Lower lobe of right lung (tissue), 2 donors: Measurements from ENCODE around the gene AGA. TPM values are rescaled to one million over a fixed set of nuclear protein-coding genes. Genes with fewer than 3 reads are reported as not detected.

Source experiments
- ATAC-seq, 2 donors: fragments of 200-7000 bp; cut with Tn5 transposase; one replicate each; pipeline ENCODE4 v1.9.1; 2020 to 2022; ENCODE audit warnings: mild to moderate bottlenecking in 2 of 2, moderate library complexity in 2 of 2
- DNase-seq: peaks from one replicate; pipeline ENCODE4 v3.0.0-alpha.2; 2020
- H3K27ac ChIP-seq: fragments of 200-600 bp; one replicate; pipeline ENCODE4 v1.8.0; 2022
- H3K27me3 ChIP-seq: fragments of 200-600 bp; one replicate; pipeline ENCODE4 v1.8.0; 2022; ENCODE audit warnings: low read depth
- H3K36me3 ChIP-seq: fragments of 200-600 bp; one replicate; pipeline ENCODE4 v1.8.0; 2022; ENCODE audit warnings: mild to moderate bottlenecking
- H3K4me1 ChIP-seq: fragments of 200-600 bp; one replicate; pipeline ENCODE4 v1.8.0; 2022
- H3K4me3 ChIP-seq: fragments of 200-600 bp; one replicate; pipeline ENCODE4 v1.8.0; 2022; ENCODE audit warnings: mild to moderate bottlenecking
- H3K9me3 ChIP-seq: fragments of 200-600 bp; one replicate; pipeline ENCODE4 v1.8.0; 2022
- CTCF ChIP-seq: fragments of 200-600 bp; IDR thresholded peaks from one replicate; pipeline ENCODE4 v1.8.0; 2022; ENCODE audit warnings: antibody characterized with exemption, mild to moderate bottlenecking
- intact Hi-C: fragments of 100-400 bp; cut with DNase I; formaldehyde crosslinking; loops from one replicate; pipeline ENCODE4 v1.11.0; 2022
- total RNA-seq: library from RNA; stranded (reverse); fragmentation: NEBNext Ultra II Directional; extraction: Animal tissue kit (Norgen Biotek cat#: 25700); gene quantifications from one replicate; pipeline ENCODE4 v1.2.1, GENCODE V29; 2021
- donor health status: DM: no; HTN: yes; CAD: no; lungs with severe emphysema.

The AGA gene
- total RNA-seq, 1 donor from 2014 or later: 29.8 TPM

- H3K36me3 ChIP-seq: no peaks in the 10 kb centered on the region
- DNase-seq (no peak), ATAC-seq (no peak)
- no peaks in the 10 kb centered on the region for H3K27me3 ChIP-seq
- no peaks in the 10 kb centered on the region for H3K4me1 ChIP-seq
- TF ChIP-seq CTCF: no peak
- no peak overlapping the region for H3K27ac ChIP-seq
- intact Hi-C loops: no loop called here
- no peak overlapping the region for H3K4me3 ChIP-seq
- no peaks in the 10 kb centered on the region for H3K9me3 ChIP-seq
Observed at GRCh38 chr4:177455561-177455970, 13.3 kb upstream of the AGA start.

DNA sequence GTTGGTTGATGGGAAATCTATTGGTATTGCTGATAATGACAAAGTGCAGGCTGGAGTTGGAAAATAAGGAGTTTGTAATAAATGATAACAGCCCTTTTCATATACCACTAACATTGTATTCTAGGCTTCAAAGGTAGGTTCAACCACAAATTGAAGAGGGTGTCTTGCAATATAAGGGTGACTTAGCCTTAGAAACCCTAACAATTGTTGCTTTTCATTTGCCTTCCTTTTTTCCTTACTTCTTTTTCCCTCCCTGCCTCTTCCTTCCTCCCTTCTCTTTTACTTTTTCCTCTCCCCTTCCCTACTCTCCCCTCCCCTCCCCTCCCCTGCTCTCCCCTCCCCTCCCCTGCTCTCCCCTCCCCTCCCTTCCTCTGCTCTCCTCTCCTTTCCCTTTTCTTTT is 10.9 kb upstream of the AGA start:
- DNase-seq (no peak), ATAC-seq (no peak)
- H3K4me1 ChIP-seq: no peaks in the 10 kb centered on the region
- intact Hi-C loops: no loop called here
- TF ChIP-seq CTCF: no peak
- no peaks in the 10 kb centered on the region for H3K9me3 ChIP-seq
- H3K27ac ChIP-seq: no peak overlapping the region
- H3K27me3 ChIP-seq: no peaks in the 10 kb centered on the region
- no peak overlapping the region for H3K4me3 ChIP-seq
- no peaks in the 10 kb centered on the region for H3K36me3 ChIP-seq

GRCh38 chr4:177451108-177451500 is 8.9 kb upstream of the AGA start:
- DNase-seq (no peak), ATAC-seq (no peak)
- H3K27me3 ChIP-seq: no peaks in the 10 kb centered on the region
- intact Hi-C loops: no loop called here
- no peak overlapping the region for H3K27ac ChIP-seq
- H3K4me3 ChIP-seq: no peak overlapping the region
- no peak for TF ChIP-seq CTCF
- H3K36me3 ChIP-seq: no peaks in the 10 kb centered on the region
- H3K4me1 ChIP-seq: no peaks in the 10 kb centered on the region
- H3K9me3 ChIP-seq: no peaks in the 10 kb centered on the region

- intact Hi-C loops: no loop called here
- Histone ChIP-seq H3K27ac (no peak overlapping the region), H3K27me3 (no peaks in the 10 kb centered on the region), H3K4me3 (no peak overlapping the region), H3K9me3 (no peaks in the 10 kb centered on the region), H3K36me3 (no peaks in the 10 kb centered on the region), H3K4me1 (no peaks in the 10 kb centered on the region)
- ATAC-seq: no peak
- no peak for DNase-seq
- no peak for TF ChIP-seq CTCF
Observed at GRCh38 chr4:177450426-177451107, 8.3 kb upstream of the AGA start.

GRCh38 chr4:177448850-177449249 is 6.6 kb upstream of the AGA start:
- no peak overlapping the region for H3K27ac ChIP-seq
- H3K9me3 ChIP-seq: no peaks in the 10 kb centered on the region
- H3K27me3 ChIP-seq: no peaks in the 10 kb centered on the region
- ATAC-seq: no peak
- intact Hi-C loops: no loop called here
- no peaks in the 10 kb centered on the region for H3K4me1 ChIP-seq
- H3K36me3 ChIP-seq: no peaks in the 10 kb centered on the region
- H3K4me3 ChIP-seq: no peak overlapping the region
- DNase-seq: no peak
- TF ChIP-seq CTCF: no peak
